Left ventricle myocardium inferior (tissue), 1 donor: Measurements from ENCODE around the gene RIT2. TPM values are rescaled to one million over a fixed set of nuclear protein-coding genes. Genes with fewer than 3 reads are reported as not detected.

ENCODE experiments used
- DNase-seq: peaks from one replicate; pipeline ENCODE4 v3.0.0-alpha.2; 2020
- H3K27ac ChIP-seq: fragments of 200-600 bp; replicated peaks from 2 replicates; pipeline ENCODE4 v1.8.0; 2021
- H3K27me3 ChIP-seq: fragments of 200-600 bp; 2 replicates; pipeline ENCODE4 v1.8.0; 2021; ENCODE audit warnings: low read depth
- H3K36me3 ChIP-seq: fragments of 200-600 bp; 2 replicates; pipeline ENCODE4 v1.8.0; 2021
- H3K4me1 ChIP-seq: fragments of 200-600 bp; 2 replicates; pipeline ENCODE4 v1.8.0; 2021
- H3K4me3 ChIP-seq: fragments of 200-600 bp; 2 replicates; pipeline ENCODE4 v1.8.0; 2021; ENCODE audit warnings: mild to moderate bottlenecking, moderate library complexity
- H3K9me3 ChIP-seq: fragments of 200-600 bp; replicated peaks from 2 replicates; pipeline ENCODE4 v1.8.0; 2021
- CTCF ChIP-seq: fragments of 200-600 bp; IDR thresholded peaks from 2 replicates; pipeline ENCODE4 v1.8.0; 2021; ENCODE audit warnings: antibody characterized with exemption, mild to moderate bottlenecking, borderline replicate concordance
- intact Hi-C: fragments of 100-400 bp; cut with micrococcal nuclease; formaldehyde crosslinking; loops from one replicate; pipeline ENCODE4 v1.11.0; 2022
- total RNA-seq: library from RNA; stranded (reverse); fragmentation: NEBNext Ultra II Directional; extraction: Animal tissue kit (Norgen Biotek cat#: 25700); gene quantifications from one replicate; pipeline ENCODE4 v1.2.1, GENCODE V29; 2021
- donor health status: DM: no; HTN: yes; CAD: no; lungs with severe emphysema.

RIT2 gene
- total RNA-seq, 1 donor from 2014 or later = not detected

GRCh38 chr18:42782929-42783328 lies 332.6 kb downstream of the RIT2 start:
- H3K27ac ChIP-seq = no peak overlapping the region
- no peaks in the 10 kb centered on the region for H3K9me3 ChIP-seq
- no peak overlapping the region for H3K4me3 ChIP-seq
- no peaks in the 10 kb centered on the region for H3K27me3 ChIP-seq
- DNase-seq = no peak
- no peaks in the 10 kb centered on the region for H3K4me1 ChIP-seq
- TF ChIP-seq CTCF = no peak
- no peaks in the 10 kb centered on the region for H3K36me3 ChIP-seq
- intact Hi-C loops = no loop called here

GRCh38 chr18:42781298-42781815 lies 334.1 kb downstream of the RIT2 start:
- intact Hi-C loops = no loop called here
- H3K9me3 ChIP-seq = no peaks in the 10 kb centered on the region
- no peak overlapping the region for H3K4me3 ChIP-seq
- DNase-seq = no peak
- no peaks in the 10 kb centered on the region for H3K36me3 ChIP-seq
- TF ChIP-seq CTCF = no peak
- no peak overlapping the region for H3K27ac ChIP-seq
- no peaks in the 10 kb centered on the region for H3K4me1 ChIP-seq
- H3K27me3 ChIP-seq = no peaks in the 10 kb centered on the region

GRCh38 chr18:42780171-42780570 lies 335.3 kb downstream of the RIT2 start:
- no peak overlapping the region for H3K4me3 ChIP-seq
- no peak for TF ChIP-seq CTCF
- no peaks in the 10 kb centered on the region for H3K9me3 ChIP-seq
- H3K27me3 ChIP-seq = no peaks in the 10 kb centered on the region
- H3K4me1 ChIP-seq = no peaks in the 10 kb centered on the region
- DNase-seq = no peak
- H3K36me3 ChIP-seq = no peaks in the 10 kb centered on the region
- intact Hi-C loops = no loop called here
- no peak overlapping the region for H3K27ac ChIP-seq

GRCh38 chr18:42778445-42779042 lies 336.9 kb downstream of the RIT2 start:
- H3K36me3 ChIP-seq = no peaks in the 10 kb centered on the region
- H3K9me3 ChIP-seq = no peaks in the 10 kb centered on the region
- DNase-seq = no peak
- intact Hi-C loops = no loop called here
- no peak overlapping the region for H3K27ac ChIP-seq
- H3K27me3 ChIP-seq = no peaks in the 10 kb centered on the region
- H3K4me3 ChIP-seq = no peak overlapping the region
- TF ChIP-seq CTCF = no peak
- no peaks in the 10 kb centered on the region for H3K4me1 ChIP-seq

GRCh38 chr18:42778024-42778423 lies 337.5 kb downstream of the RIT2 start:
- DNase-seq = no peak
- Histone ChIP-seq H3K27me3 (no peaks in the 10 kb centered on the region), H3K4me1 (no peaks in the 10 kb centered on the region), H3K27ac (no peak overlapping the region), H3K36me3 (no peaks in the 10 kb centered on the region), H3K9me3 (no peaks in the 10 kb centered on the region), H3K4me3 (no peak overlapping the region)
- intact Hi-C loops = no loop called here
- no peak for TF ChIP-seq CTCF
